Breast epithelium (tissue), 3 donors: ENCODE data around the gene ZCCHC14.

Experiments
- CTCF ChIP-seq, 3 donors: fragments of 450-650 bp; IDR thresholded peaks; one replicate each; pipeline ENCODE4 v1.5.1; 2016 to 2017; ENCODE audit warnings: antibody characterized with exemption in 3 of 3, mild to moderate bottlenecking in 3 of 3, moderate library complexity in 3 of 3
- POLR2A ChIP-seq: fragments of 450-650 bp; IDR thresholded peaks from one replicate; pipeline ENCODE4 v1.6.1; 2016; ENCODE audit warnings: antibody characterized with exemption, mild to moderate bottlenecking, moderate library complexity
- POLR2AphosphoS5 ChIP-seq, 3 donors: sonication (generic); formaldehyde crosslinking; IDR thresholded peaks; one replicate each; pipeline ENCODE4 v1.6.1; 2017; ENCODE audit warnings: antibody characterized with exemption in 3 of 3

DNA sequence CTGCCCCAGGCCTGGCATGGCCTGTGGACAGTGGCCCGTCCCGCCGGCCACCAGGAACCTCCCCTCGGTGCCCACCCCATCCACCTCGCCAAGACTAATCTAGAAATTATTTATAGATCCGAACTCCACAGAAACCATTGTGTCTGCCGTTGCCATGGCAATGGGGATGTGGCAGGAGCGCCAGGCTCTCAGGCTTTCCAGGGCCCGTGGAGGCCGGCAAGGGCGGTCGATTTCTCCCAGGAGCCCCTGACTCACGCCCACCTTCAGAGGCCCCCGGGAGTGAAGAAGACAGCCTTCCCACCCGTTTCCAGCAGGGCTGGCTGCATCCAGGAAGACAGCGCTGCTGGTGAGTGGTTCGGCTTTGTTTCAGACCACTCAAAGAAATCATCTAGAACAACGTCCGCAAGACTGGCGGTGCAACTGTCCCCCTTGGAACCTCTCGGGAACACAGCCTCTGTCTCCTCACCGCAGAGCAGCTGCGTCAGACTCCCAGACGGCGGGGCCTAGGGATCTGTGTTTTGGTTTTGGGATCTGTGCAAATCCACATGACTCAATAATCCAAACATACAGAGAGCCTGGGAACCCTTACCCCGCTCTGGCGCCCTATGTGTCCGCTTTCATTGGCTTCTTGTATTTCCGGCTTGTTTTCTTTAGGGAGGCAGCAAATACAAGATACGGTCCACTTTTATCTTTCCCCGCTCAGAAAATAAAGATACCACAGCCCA, 48.5 kb upstream of the ZCCHC14 start:
- TF ChIP-seq POLR2A (no peak), CTCF (IDR thresholded peaks at IDR 0.05) (no peak), POLR2AphosphoS5 (IDR thresholded peaks at IDR 0.05) (no peak)
